Vagina (tissue), 2 donors: ENCODE results near the gene NPTX2.

Experiments
- POLR2A ChIP-seq, 2 donors: fragments of 450-650 bp; IDR thresholded peaks; one replicate each; pipeline ENCODE4 v1.6.1; 2017; ENCODE audit warnings: antibody characterized with exemption in 2 of 2, mild to moderate bottlenecking in 2 of 2, moderate library complexity in 2 of 2
- TF ChIP-seq, protein P1 (sequence below), 3 experiments: fragments of 450-650 bp in 2 of 3; fragments of 200-600 bp in 1 of 3; sonication (generic) in 1 of 3; IDR thresholded peaks; one replicate each; pipeline ENCODE4 v1.5.1; 2017 to 2019; ENCODE audit warnings: antibody characterized with exemption in 3 of 3, mild to moderate bottlenecking in 2 of 3, moderate library complexity in 2 of 3

DNA sequence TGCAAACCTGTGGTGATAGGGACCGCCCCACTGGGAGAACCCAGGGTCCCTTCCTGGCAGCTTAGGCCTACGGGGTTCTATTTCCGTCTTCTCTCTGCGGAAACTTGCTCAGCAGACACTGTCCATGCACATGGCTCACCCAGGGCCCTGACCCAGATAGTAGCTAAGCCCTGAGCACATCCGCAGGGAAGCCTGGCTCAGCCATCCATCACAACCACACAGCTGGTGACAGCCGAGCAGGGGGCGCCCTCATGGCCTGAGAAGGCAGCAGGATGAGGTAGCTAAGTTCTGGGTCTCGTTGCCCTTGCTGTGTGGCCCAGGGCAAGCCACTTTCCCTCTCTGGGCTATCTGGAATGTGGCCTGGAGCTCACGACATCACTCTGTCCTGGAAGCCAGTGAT is 23.3 kb downstream of the NPTX2 start:
- no peak for TF ChIP-seq POLR2A (IDR thresholded peaks at IDR 0.05)
- TF ChIP-seq, protein P1, sequence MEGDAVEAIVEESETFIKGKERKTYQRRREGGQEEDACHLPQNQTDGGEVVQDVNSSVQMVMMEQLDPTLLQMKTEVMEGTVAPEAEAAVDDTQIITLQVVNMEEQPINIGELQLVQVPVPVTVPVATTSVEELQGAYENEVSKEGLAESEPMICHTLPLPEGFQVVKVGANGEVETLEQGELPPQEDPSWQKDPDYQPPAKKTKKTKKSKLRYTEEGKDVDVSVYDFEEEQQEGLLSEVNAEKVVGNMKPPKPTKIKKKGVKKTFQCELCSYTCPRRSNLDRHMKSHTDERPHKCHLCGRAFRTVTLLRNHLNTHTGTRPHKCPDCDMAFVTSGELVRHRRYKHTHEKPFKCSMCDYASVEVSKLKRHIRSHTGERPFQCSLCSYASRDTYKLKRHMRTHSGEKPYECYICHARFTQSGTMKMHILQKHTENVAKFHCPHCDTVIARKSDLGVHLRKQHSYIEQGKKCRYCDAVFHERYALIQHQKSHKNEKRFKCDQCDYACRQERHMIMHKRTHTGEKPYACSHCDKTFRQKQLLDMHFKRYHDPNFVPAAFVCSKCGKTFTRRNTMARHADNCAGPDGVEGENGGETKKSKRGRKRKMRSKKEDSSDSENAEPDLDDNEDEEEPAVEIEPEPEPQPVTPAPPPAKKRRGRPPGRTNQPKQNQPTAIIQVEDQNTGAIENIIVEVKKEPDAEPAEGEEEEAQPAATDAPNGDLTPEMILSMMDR (IDR thresholded peaks at IDR 0.05), result no peak
